CD4-positive, alpha-beta T cell treated with Interferon gamma for 1 hour (primary cell): ENCODE data around the gene ITPR3.
"Not testable (repeated sequence)": the region's sequence is repeated elsewhere in the genome, so short reads cannot be mapped to it uniquely, and the experiment has no call there.

Experiments
- DNase-seq: peaks from one replicate; pipeline ENCODE4 v3.0.0-alpha.2; 2020

ITPR3 gene

DNA sequence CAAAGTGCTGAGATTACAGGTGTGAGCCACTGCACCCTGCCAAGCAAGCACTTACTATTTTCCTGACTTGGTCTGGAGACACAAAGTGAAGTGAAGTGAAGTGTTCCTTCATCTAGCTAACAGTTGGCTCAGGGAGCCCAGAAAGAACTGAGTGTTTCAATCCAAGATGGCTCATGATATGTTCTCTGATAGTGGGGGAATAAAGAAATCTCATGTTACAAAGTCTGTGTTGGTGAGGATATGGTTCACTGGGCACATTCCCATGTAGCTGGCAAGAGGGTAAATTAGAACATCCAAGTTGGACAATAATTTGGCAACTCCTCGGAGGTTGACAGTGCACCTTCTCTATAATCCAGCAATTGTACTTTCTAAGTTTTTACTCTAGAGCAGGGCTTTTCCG, 5.0 kb upstream of the ITPR3 start:
- DNase-seq: no peak

GRCh38 chr6:33616913-33617312, 4.2 kb upstream of the ITPR3 start:
- no peak for DNase-seq

- DNase-seq: no peak
These were observed 1.8 kb upstream of the ITPR3 start for GRCh38 chr6:33619166-33619840.

DNA sequence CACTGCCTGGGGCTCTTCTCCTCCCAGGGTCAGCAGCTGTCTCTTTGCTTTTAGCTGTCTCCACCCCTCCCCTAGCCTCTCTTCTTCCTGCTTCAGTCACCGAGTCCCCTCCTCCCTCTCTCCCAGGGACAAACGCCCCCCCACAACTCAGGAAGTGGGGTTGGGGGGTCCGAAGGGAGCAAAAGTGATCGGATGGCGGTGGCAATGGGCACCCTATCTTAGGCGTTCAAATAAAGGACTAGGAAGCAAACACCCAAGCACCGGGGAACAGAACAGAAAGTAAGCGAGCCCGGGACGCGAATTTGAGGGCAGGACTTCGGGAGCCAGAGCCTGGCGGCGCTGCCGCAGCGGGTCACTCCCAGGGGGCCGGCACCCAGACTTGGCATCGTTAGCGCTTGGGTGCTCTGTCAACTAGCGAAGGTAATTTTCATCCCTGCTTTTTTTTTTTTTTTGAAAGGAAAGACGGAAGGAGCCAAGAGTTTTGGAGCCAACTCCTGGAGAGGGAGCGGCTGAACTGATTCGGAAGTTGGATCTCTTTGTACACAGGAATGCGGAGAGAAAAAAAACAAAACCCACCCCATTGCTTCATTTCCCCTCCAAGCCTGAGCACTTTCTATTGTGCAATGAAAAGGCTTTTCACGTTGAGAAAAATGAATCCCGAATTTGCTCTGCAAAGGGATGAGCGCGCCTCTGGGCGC, 815 bp upstream of the ITPR3 start:
- DNase-seq: no peak

DNA sequence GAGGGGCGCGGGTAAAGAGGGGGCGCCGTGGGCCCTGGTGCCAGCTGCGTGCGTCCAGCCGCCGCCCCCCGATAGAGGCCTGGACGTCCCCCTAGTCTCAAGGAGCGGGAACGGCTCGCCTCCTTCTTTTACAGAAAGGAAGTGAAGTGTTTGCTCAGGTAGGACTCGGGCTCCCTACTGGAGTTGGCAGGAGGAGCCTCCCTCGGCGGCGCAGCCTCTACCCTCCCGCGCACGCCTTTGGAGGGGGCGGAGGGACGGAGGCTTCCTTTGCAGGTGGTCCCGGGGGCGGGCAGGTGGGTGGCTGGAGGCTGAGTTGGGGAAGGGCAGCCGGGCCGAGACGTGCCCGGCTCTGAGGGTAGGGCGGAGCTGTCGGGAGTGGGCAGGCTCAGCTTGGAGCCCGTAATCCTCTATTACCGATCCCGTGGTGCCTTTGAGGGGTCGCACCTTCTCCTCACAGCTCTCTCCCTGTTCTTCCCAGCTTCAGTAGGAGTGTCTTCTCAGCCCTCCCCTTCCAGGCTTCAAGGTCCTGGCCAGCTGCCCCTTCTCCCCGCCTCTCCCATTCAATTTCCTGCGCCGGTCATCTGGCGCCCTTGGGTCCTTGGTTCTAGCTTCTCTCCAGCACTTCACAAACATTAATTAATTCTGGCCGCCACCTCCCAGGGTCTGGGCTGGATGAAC, 728 bp downstream of the ITPR3 start:
- peak; percentile 14 for DNase-seq

GRCh38 chr6:33622456-33623431, 1.6 kb downstream of the ITPR3 start:
- DNase-seq: no peak

DNA sequence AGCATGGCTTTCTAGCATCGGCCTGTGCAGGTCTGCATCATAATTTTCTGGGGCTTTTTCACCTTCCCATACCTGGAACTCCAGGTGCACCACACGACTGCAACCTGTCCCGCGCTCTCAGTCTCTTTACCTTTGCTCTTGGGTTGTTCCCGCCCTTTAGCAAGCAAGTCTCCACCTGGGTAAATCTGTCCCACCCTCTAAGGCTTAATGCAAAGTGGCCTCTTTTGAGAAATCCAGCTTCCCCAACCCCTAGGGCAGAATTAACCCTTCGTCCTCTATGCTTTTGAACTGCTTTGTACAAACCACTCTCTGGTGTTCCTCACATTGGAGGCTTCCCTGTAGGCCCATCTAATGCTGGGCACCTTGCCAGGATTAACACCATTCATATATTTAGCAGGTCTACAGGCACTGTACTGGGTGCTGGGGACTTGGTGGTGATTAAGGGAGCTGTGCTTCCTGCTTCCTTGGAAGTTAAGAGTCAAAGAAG, 2.8 kb downstream of the ITPR3 start:
- DNase-seq: no peak

GRCh38 chr6:33624856-33625255, 3.7 kb downstream of the ITPR3 start:
- no peak for DNase-seq

DNA sequence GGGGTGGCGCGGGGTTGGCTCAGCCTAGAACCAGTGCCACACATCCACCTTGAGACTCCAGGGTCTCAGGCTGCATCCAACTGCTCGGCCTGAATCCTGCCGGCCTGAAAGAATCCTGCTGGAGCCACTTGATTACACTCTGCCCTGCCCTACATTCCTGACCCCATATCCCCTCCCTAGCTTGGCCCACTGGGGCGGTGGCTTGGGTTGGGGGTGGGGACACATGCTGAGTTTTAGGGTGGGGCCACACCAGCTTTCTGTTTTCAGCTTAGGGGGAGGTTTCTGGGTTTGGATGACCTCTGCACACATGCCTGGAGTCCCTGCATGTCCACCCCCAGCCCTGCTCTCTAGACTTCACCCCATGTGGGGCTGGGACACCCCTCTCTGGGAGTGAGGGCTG, 6.8 kb downstream of the ITPR3 start:
- DNase-seq: no peak

DNA sequence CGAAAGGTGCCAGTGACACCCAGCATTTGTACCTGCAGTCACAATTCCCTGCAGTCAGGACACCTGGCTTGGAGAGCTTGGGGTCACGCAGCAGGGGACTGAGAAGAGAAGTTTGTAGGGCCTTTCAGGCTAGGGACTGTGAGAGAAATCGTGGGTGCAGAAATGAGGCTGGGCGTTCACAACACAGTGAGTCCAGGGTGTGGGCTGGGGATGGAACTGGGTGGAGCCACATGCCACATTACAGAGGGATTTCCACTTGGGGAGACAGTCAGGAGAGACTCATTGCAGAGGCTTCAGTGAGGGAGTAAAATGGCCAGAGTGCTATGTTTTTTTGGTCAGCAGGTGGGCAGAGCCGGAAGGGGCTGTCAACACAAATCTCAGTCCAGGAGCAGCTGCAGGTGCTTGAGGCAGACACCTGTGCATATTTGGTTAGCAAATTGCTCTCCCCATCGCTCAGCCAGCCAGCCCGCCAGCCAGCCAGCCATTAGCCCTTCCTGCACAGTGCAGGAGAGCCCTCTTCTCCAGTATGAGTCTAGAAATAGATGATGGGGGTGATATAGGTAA, 7.4 kb downstream of the ITPR3 start:
- no peak for DNase-seq

- DNase-seq: no peak
These were observed 8.9 kb downstream of the ITPR3 start for GRCh38 chr6:33630014-33630413.

- DNase-seq: not testable (repeated sequence)
These were observed 10.4 kb downstream of the ITPR3 start for GRCh38 chr6:33631521-33631920.

- DNase-seq: no peak
These were observed 10.9 kb downstream of the ITPR3 start for GRCh38 chr6:33631971-33632557.

DNA sequence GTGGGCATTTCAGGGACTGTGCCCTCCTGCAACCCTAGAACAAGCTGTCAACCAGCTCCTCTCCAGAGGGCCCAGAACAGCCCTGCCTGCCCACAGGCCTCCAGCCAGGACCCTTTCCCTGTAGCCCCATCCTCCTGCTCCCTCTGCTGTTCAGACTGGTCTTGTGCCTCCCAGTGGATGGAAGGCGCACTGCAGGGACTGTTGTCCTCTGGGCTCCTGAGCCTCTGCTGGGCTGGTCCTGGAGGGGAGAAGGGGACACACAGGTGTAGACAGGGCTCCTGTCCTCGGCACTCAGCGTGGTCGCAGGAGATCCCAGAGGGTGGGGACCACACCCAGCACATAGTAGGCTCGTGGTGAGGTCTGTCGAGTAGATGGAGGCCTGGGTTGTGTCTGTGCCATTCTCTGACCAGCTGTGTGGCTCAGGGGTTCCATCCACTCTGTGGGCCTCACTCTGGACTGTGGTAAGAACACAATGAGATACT, 11.5 kb downstream of the ITPR3 start:
- peak; percentile 46 for DNase-seq

DNA sequence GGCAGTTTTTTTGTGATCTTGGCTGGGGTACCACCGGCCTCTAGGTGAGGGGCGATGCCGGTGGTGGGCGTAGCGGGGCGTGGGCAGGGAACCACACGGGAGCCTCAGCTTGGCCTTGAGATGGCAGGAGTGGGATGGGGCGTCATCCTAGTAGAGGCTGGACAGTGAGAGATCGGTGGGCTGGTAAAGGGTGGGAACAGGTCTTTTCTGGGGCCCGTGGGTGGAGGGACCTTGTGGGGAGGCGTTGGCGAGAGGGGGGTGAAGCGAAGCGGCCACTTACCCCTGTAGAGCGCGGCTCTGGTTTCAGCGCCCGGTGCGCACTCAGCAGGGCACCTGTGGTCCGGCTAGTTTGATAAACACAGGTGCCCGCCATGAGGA, 12.0 kb downstream of the ITPR3 start:
- no peak for DNase-seq

DNA sequence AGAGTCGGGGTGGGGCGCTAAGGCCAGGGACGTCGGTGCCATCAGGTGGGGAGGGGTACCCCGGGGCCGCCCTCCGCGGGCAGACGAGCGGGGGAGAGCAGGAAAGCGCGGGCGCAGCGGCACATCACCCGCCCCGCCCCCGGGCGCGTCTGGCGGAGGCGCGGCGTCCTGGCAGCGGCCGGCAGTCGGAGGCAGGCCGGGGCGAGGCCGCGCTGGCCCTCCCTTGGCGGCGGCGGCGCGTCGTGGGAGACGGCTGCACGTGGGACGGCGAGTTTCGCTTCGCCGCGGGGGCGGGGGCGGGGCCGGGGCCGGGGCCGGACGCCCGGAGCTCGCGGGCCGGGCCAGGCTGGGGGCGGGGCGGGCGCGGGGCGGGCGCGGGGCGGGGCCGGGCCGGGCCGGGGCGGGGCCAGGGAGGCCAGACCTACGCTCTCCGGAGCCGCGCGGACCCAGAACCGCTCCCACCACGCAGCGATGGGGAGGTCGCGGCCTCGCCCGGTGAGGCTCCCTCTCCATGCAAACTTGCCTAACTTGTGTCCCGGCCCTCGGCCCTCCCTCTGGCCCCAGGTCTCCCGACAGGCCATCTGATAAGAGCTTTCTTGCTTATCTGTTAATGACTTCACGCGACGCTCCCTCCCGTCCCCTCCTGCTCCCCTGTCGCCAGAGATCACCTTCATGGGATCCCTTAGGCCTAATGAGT, 12.5 kb downstream of the ITPR3 start:
- DNase-seq: peak; percentile 73

DNA sequence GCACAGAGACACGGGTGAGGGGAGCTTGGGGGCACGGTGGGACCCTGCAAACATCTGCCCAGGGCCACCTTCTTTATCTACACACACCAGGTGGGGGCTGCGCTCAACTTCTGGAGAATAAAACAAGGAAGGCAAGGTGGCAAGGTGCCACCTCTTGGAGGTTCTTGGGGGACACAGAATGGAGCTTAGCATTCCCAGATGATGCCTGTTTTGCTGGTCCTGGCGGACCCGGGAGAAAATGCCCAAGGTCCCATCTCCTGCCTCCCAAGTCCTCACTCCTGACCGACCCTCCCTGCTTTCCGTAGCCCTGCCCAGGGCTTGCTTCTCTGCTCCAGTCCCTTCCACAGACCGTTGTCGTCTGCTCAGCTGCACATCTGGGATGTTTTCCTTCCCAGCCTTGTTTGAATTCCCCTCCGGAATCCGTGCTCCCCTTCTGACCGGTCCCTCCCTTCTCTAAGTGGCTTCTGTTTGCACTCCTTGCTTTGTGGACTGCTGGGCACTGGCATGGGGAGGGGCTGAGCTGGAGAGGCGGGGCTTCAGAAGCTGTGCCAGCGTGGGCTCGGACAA, 13.1 kb downstream of the ITPR3 start:
- no peak for DNase-seq

GRCh38 chr6:33634946-33635345, 13.8 kb downstream of the ITPR3 start:
- DNase-seq: no peak

DNA sequence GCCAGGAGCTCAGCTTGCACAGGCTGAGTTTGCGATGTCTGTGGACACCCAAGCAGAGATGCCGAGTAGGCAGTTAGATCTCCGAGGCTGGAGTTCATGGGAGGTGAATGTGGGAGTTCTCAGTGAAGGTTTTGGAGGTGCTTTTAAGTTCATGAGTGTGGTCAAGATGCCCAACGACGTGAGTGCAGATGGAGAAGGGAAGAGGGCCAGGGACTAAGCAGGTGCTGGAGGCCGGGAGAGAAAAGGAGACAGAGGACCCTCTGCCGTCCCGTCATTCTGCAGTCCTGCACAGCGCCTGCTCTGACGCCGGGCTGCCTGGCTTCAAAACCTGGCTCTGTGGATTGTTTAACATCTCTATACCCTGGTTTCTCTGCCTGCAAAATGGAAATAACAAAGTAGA, 15.5 kb downstream of the ITPR3 start:
- DNase-seq: no peak

- no peak for DNase-seq
These were observed 17.4 kb downstream of the ITPR3 start for GRCh38 chr6:33638556-33638955.

GRCh38 chr6:33639559-33639958, 18.4 kb downstream of the ITPR3 start:
- DNase-seq: no peak
